ENCODE measurements around the gene IFNL3. TPM values are rescaled to one million over a fixed set of nuclear protein-coding genes. Genes with fewer than 3 reads are reported as not detected.
A peak's percentile ranks its signal among the peaks of the same experiment; 100 is the strongest.

IFNL3 gene
- total RNA-seq, 1 experiment from 2014 or later, result not detected

GRCh38 chr19:39251081-39251480 lies 6.3 kb upstream of the IFNL3 start (continued):
- no peak for TF ChIP-seq ZNF396 (CRISPR knock-in tag; IDR thresholded peaks at IDR 0.05; ENCODE audit: borderline replicate concordance)
- TF ChIP-seq CTCF (IDR thresholded peaks at IDR 0.05), result no peak

GRCh38 chr19:39248806-39249205 lies 4.0 kb upstream of the IFNL3 start, which contains the start of gene IFNL4:
Gene IFNL4 (minus strand): TSS chr19:39248856.
- CTCF ChIA-PET, result interaction anchor here (0.6 to 0.7 kb wide), 2 partner anchors 16 to 72 kb away, joined by 3 read pairs; partner anchors contain the start of gene LRFN1
- no peaks in the 10 kb centered on the region for H3K4me1 Mint-ChIP-seq
- no peak for DNase-seq (ENCODE audit: low spot score)

More at GRCh38 chr19:39248806-39249205, 4.0 kb upstream of the IFNL3 start, which contains the start of gene IFNL4:
- no peak for ATAC-seq
- H3K27me3 Mint-ChIP-seq (ENCODE audit: low read depth), result peaks cover 71% of the 10 kb centered on the region
- H3K4me3 Mint-ChIP-seq, result peak within 1 kb of the TSS; percentile 46
- POLR2A ChIA-PET, result no interaction called here
- TF ChIP-seq FOXP1 (CRISPR knock-in tag; IDR thresholded peaks at IDR 0.05; ENCODE audit: borderline replicate concordance) (no peak), RELA (CRISPR knock-in tag; IDR thresholded peaks at IDR 0.05; ENCODE audit: borderline replicate concordance) (no peak), OVOL2 (CRISPR knock-in tag; IDR thresholded peaks at IDR 0.05; ENCODE audit: borderline replicate concordance) (no peak), SP1 (CRISPR knock-in tag; conservative IDR thresholded peaks at IDR 0.05) (no peak), TEAD4 (CRISPR knock-in tag; IDR thresholded peaks at IDR 0.05) (no peak), JUN (CRISPR knock-in tag; IDR thresholded peaks at IDR 0.05) (no peak), GRHL2 (CRISPR knock-in tag; IDR thresholded peaks at IDR 0.05; ENCODE audit: insufficient replicate concordance, severe bottlenecking) (no peak), ZNF121 (CRISPR knock-in tag; IDR thresholded peaks at IDR 0.05) (no peak), EMX1 (CRISPR knock-in tag; IDR thresholded peaks at IDR 0.05) (no peak), MAX (CRISPR knock-in tag; IDR thresholded peaks at IDR 0.05) (no peak), CTCF (IDR thresholded peaks at IDR 0.05) (no peak), IRF2 (CRISPR knock-in tag; IDR thresholded peaks at IDR 0.05; ENCODE audit: borderline replicate concordance, low read depth) (no peak), ATF3 (CRISPR knock-in tag; conservative IDR thresholded peaks at IDR 0.05) (no peak), STAT6 (CRISPR knock-in tag; conservative IDR thresholded peaks at IDR 0.05; ENCODE audit: low read depth) (no peak), TCF7 (CRISPR knock-in tag; IDR thresholded peaks at IDR 0.05; ENCODE audit: low read depth) (no peak), NR2C2 (CRISPR knock-in tag; IDR thresholded peaks at IDR 0.05) (no peak), ZNF416 (CRISPR knock-in tag; IDR thresholded peaks at IDR 0.05) (no peak), E2F1 (CRISPR knock-in tag; IDR thresholded peaks at IDR 0.05) (no peak), NFATC4 (CRISPR knock-in tag; IDR thresholded peaks at IDR 0.05) (no peak)
- H3K36me3 Mint-ChIP-seq, result no peaks in the 10 kb centered on the region
- no peaks in the 10 kb centered on the region for H3K9me3 Mint-ChIP-seq
- H3K27ac Mint-ChIP-seq, result no peak within 1 kb of the TSS
